Activated T-cell treated with anti-CD3 and anti-CD28 coated beads for 1 hour (primary cell): Measurements from ENCODE around the gene BFAR.
"Not testable (repeated sequence)": the region's sequence is repeated elsewhere in the genome, so short reads cannot be mapped to it uniquely, and the experiment has no call there.

ENCODE experiments used
- DNase-seq: peaks from one replicate; pipeline ENCODE4 v3.0.0-alpha.2; 2020; ENCODE audit warnings: low read depth

BFAR gene

DNA sequence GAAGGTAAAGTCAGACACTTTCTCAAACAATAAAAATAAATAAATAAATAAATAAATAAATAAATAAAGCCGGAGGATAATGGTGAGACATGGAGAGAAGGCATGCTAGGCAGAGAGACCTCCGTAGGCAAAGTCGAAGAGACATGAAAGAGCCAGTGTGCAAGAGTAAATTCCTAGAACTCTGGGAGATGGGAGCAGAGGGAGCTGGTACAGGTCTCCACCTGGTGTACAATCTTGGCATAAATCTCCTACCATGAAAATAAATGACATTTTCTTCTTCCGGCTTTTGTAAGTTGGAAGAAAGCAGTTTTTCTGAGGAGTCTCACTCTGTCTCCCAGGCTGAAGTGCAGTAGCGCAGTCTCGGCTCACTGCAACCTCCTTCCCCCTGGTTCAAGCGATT is 69.1 kb downstream of the BFAR start:
- DNase-seq, result not testable (repeated sequence)

DNA sequence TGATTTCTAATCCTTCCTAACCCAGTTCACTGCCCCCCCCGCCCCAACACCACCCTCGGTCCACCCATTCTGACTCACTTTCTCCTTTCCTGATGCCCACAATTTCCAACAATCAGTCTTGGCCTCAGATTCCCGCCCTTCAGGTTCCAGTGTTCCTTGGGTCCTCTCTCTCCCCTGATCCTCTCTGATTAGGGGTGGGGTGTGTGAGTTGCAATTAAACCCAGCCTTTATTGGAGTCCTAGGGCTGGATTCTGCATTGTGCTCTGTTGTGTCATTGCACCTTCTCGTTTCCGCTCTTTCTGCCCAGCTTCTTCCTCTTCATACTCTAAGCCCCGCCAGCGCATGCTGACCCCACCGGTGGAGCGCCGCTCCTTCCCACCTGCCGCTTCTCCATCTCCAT is 69.9 kb downstream of the BFAR start:
- not testable (repeated sequence) for DNase-seq

DNA sequence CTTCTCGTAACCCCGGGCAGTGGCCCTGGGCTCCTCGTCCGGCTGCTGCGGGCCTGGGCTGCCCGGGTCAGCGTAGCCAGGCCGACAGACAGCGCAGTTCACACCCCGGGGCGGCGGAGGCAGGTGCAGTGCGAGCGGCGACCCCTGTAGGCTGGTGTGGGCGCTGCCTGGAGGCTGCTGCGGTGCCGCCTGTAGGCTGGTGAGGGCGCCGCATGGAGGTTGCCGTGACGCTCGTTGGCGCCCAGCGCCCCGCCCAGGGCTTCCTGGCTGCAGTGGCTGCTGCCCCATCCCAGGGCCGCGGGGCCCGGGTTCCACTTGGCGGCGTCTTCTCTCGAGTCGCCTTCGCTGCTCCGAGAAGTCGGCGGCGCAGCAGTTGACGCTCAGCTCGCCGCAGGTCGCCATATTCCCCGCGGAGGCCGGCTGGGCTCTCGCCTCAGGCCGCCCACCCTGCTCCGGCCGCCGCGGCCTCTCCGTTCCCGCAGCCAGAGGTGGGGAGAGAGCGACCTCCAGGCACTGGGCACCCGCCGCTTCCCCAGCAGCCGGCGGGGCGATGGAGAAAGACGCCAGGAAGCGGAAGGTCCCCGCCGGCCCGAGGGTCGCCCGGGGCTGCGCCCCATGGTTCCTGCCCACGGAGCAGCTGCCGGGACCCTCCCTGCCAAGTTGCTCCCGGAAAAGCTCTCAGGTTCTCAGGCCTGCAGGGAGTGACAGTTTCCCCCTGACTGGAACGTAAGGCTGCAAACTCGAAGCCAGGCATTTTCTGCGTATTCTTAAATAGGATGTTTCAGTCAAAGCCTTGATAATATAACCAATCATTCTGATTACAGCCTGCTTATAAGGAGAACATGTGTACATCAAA is 70.6 kb downstream of the BFAR start, which contains the start of gene NPIPA3:
Gene NPIPA3, plus strand, starts transcription at position 256 of the 856 bp plus-strand sequence. CDS start 5,533 bp downstream, outside the sequence.
- DNase-seq, result not testable (repeated sequence)
